NCI-H2196 treated with DMSO at 0.1 percent for 48 hours (cell line): ENCODE results near the gene NPAS1.
"Not testable (repeated sequence)": the region's sequence is repeated elsewhere in the genome, so short reads cannot be mapped to it uniquely, and the experiment has no call there.

Source experiments
- DNase-seq: peaks from one replicate; lab custom pipeline; 2025; ENCODE audit not compliant: unreplicated experiment; lab: John Stamatoyannopoulos, UW

Gene NPAS1

GRCh38 chr19:46988614-46989230, 30.9 kb upstream of the NPAS1 start:
- no peak for DNase-seq

- peak; percentile 53 for DNase-seq
Measured at GRCh38 chr19:46990991-46991676, 28.5 kb upstream of the NPAS1 start.

- no peak for DNase-seq
Measured at GRCh38 chr19:46992699-46993535, 26.7 kb upstream of the NPAS1 start.

- DNase-seq = no peak
Measured at GRCh38 chr19:46993622-46994021, 26.0 kb upstream of the NPAS1 start.

- DNase-seq = no peak
Measured at GRCh38 chr19:46994141-46994686, 25.4 kb upstream of the NPAS1 start.

GRCh38 chr19:46995492-46995891, 24.1 kb upstream of the NPAS1 start:
- DNase-seq = no peak

GRCh38 chr19:46998445-46999125, 21.1 kb upstream of the NPAS1 start:
- DNase-seq = no peak

GRCh38 chr19:46999377-46999776, 20.3 kb upstream of the NPAS1 start:
- no peak for DNase-seq

GRCh38 chr19:46999878-47000277, 19.8 kb upstream of the NPAS1 start:
- no peak for DNase-seq

GRCh38 chr19:47000373-47000772, 19.3 kb upstream of the NPAS1 start:
- no peak for DNase-seq

- DNase-seq = no peak
Measured at GRCh38 chr19:47001584-47001983, 18.1 kb upstream of the NPAS1 start.

GRCh38 chr19:47002106-47002766, 17.4 kb upstream of the NPAS1 start:
- DNase-seq = no peak

- DNase-seq = no peak
Measured at GRCh38 chr19:47002853-47003610, 16.6 kb upstream of the NPAS1 start.

- DNase-seq = no peak
Measured at GRCh38 chr19:47003611-47004465, 15.8 kb upstream of the NPAS1 start.

GRCh38 chr19:47005164-47005641, 14.4 kb upstream of the NPAS1 start:
- DNase-seq = no peak

- DNase-seq = no peak
Measured at GRCh38 chr19:47005873-47006272, 13.8 kb upstream of the NPAS1 start.

GRCh38 chr19:47006496-47006895, 13.1 kb upstream of the NPAS1 start:
- DNase-seq = no peak

- not testable (repeated sequence) for DNase-seq
Measured at GRCh38 chr19:47010549-47010948, 9.1 kb upstream of the NPAS1 start.

- DNase-seq = no peak
Measured at GRCh38 chr19:47012617-47013016, 7.0 kb upstream of the NPAS1 start.
